ENCODE measurements around the gene AMOTL1.

DNA sequence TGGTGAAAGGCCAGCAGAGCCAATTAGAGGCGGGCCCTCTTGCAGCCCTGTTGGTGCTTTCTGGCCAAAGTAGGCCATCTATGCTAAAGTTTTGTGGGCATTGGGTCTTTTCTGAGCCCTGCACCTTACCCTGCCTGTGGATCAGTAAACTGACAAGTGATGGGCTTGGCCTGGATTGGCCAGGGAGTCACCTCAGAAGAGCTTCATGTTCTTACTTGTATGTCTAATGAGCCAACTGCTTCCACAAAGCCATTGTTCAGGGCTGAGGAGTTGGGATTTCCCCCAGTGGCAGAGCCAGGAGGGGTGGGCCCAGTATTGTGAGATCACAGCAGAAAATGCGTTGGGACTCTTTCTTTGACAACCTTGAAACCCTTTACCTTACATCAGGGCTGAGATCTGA, 114.8 kb downstream of the AMOTL1 start:
- no peak for TF ChIP-seq POLR2A (IDR thresholded peaks at IDR 0.05)
- no peak for TF ChIP-seq CTCF (IDR thresholded peaks at IDR 0.05 in 4 of 5, conservative IDR thresholded peaks at IDR 0.05 in 1 of 5)
